HepG2 (cell line): ENCODE data around the gene KCNE2. TPM values are rescaled to one million over a fixed set of nuclear protein-coding genes. Genes with fewer than 3 reads are reported as not detected.

Experiments
- ATF7 ChIP-seq, 2 experiments: fragments of 450-650 bp in 1 of 2; sonication (generic) in 1 of 2; formaldehyde crosslinking in 1 of 2; IDR thresholded peaks; 2 replicates each; pipeline versions ENCODE4 v1.4.0 to v1.6.1; 2016 to 2020; ENCODE audit warnings: antibody characterized with exemption in 1 of 2, mild to moderate bottlenecking in 1 of 2, missing genetic modification reagents in 1 of 2
- BRD4 ChIP-seq: sonication (generic); formaldehyde crosslinking; IDR thresholded peaks from 2 replicates; pipeline ENCODE4 v1.4.0; 2020; ENCODE audit warnings: missing genetic modification reagents
- HES4 ChIP-seq: sonication (generic); formaldehyde crosslinking; IDR thresholded peaks from 2 replicates; pipeline ENCODE4 v1.9.0; 2021; ENCODE audit warnings: mild to moderate bottlenecking, missing genetic modification reagents, borderline replicate concordance
- IRX3 ChIP-seq: sonication (generic); formaldehyde crosslinking; IDR thresholded peaks from 2 replicates; pipeline ENCODE4 v1.8.1; 2023; ENCODE audit warnings: mild to moderate bottlenecking, low read depth, missing genetic modification reagents, borderline replicate concordance
- KLF16 ChIP-seq, 2 experiments: sonication (generic) in 1 of 2; formaldehyde crosslinking in 1 of 2; IDR thresholded peaks; 2 replicates each; pipeline versions ENCODE4 v1.6.1 to v1.8.0; 2016 to 2023; ENCODE audit warnings: missing genetic modification reagents in 2 of 2, missing compliant biosample characterization in 1 of 2
- PAF1 ChIP-seq: IDR thresholded peaks from 2 replicates; pipeline ENCODE4 v1.6.1; 2016; ENCODE audit warnings: missing genetic modification reagents, missing compliant biosample characterization
- SMC3 ChIP-seq: IDR thresholded peaks from 2 replicates; pipeline ENCODE4 v1.6.1; 2011; ENCODE audit warnings: low read length, improper control_type of control experiment
- ZBTB21 ChIP-seq: sonication (generic); formaldehyde crosslinking; IDR thresholded peaks from 2 replicates; pipeline ENCODE4 v1.4.0; 2020; ENCODE audit warnings: missing genetic modification reagents
- ZBTB7B ChIP-seq: sonication (generic); formaldehyde crosslinking; IDR thresholded peaks from 2 replicates; pipeline ENCODE4 v1.4.0; 2020; ENCODE audit warnings: missing genetic modification reagents
- ZNF264 ChIP-seq: sonication (generic); formaldehyde crosslinking; IDR thresholded peaks from 2 replicates; pipeline ENCODE4 v1.4.0; 2020; ENCODE audit warnings: missing genetic modification reagents
- ZNF780A ChIP-seq: sonication (generic); formaldehyde crosslinking; IDR thresholded peaks from 2 replicates; pipeline ENCODE4 v1.8.0; 2022; ENCODE audit warnings: mild to moderate bottlenecking, missing genetic modification reagents, moderate library complexity
- ZSCAN29 ChIP-seq: sonication (generic); formaldehyde crosslinking; conservative IDR thresholded peaks from 2 replicates; pipeline ENCODE4 v1.4.0; 2020; ENCODE audit warnings: mild to moderate bottlenecking, missing genetic modification reagents
- polyA plus RNA-seq, 8 experiments: library from polyadenylated mRNA; depleted of rRNA in 3 of 8; stranded (reverse) in 7 of 8; unstranded in 1 of 8; fragments of >200 nt; fragmentation: Illumina TruSeq in 4 of 8; extraction: Trizol in 4 of 8; gene quantifications; 2 replicates each; pipeline versions ENCODE4 v1.2.1 to v1.2.3, GENCODE V29; 2011 to 2016; ENCODE audit warnings: low read depth in 4 of 8, missing spikeins in 1 of 8, mixed read lengths in 1 of 8; ENCODE audit not compliant: insufficient read depth in 1 of 8
- total RNA-seq, 5 experiments: library from RNA; depleted of rRNA; stranded (reverse); fragments of >200 nt; fragmentation: Illumina TruSeq; extraction: Trizol; gene quantifications; 2 replicates each; pipeline ENCODE4 v1.2.3, GENCODE V29; 2016; ENCODE audit warnings: low read depth in 1 of 5
- TF ChIP-seq, protein P1 (sequence below): sonication (generic); formaldehyde crosslinking; IDR thresholded peaks from 2 replicates; pipeline ENCODE4 v1.5.0; 2020; ENCODE audit warnings: mild to moderate bottlenecking, missing genetic modification reagents
- TF ChIP-seq, protein P2 (sequence below): IDR thresholded peaks from 2 replicates; pipeline ENCODE4 v1.6.1; 2012; ENCODE audit warnings: low read length, improper control_type of control experiment
- TF ChIP-seq, protein P3 (sequence below): sonication (generic); formaldehyde crosslinking; IDR thresholded peaks from 2 replicates; pipeline ENCODE4 v1.8.1; 2023; ENCODE audit warnings: mild to moderate bottlenecking, missing genetic modification reagents, borderline replicate concordance
- TF ChIP-seq, protein P4 (sequence below): fragments of 450-650 bp; IDR thresholded peaks from 2 replicates; pipeline ENCODE4 v1.6.1; 2017; ENCODE audit warnings: mild to moderate bottlenecking
- TF ChIP-seq, protein P5 (sequence below): sonication (generic); formaldehyde crosslinking; IDR thresholded peaks from 2 replicates; pipeline ENCODE4 v1.4.0; 2020; ENCODE audit warnings: missing genetic modification reagents

KCNE2 gene
- total and polyA plus RNA-seq, 2 of the 13 experiments (the other 11 are each of a cell fraction or from before 2014, with no cell fraction given): not detected

DNA sequence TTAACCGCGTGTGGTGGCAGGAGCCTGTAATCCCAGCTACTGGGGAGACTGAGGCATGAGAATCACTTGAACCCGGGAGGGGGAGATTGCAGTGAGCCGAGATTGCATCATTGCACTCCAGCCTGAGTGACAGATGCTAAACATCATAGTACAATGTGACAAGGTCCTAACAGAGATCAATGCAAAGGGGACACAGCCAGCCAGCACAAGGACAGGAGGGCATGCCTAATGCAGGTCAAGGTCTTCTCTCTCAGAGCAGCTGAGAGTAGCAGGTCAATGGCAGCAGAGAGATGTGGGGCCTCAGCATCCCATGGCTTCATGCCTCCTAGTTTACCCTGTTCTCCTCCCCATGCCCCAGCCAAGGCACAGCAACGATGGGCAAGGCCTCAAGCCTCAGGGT is 8.5 kb downstream of the KCNE2 start (continued):
- TF ChIP-seq, protein P1, sequence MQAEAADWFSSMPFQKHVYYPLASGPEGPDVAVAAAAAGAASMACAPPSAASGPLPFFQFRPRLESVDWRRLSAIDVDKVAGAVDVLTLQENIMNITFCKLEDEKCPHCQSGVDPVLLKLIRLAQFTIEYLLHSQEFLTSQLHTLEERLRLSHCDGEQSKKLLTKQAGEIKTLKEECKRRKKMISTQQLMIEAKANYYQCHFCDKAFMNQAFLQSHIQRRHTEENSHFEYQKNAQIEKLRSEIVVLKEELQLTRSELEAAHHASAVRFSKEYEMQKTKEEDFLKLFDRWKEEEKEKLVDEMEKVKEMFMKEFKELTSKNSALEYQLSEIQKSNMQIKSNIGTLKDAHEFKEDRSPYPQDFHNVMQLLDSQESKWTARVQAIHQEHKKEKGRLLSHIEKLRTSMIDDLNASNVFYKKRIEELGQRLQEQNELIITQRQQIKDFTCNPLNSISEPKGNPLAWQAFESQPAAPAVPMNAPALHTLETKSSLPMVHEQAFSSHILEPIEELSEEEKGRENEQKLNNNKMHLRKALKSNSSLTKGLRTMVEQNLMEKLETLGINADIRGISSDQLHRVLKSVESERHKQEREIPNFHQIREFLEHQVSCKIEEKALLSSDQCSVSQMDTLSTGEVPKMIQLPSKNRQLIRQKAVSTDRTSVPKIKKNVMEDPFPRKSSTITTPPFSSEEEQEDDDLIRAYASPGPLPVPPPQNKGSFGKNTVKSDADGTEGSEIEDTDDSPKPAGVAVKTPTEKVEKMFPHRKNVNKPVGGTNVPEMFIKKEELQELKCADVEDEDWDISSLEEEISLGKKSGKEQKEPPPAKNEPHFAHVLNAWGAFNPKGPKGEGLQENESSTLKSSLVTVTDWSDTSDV (CRISPR knock-in tag): no peak
- TF ChIP-seq, protein P2, sequence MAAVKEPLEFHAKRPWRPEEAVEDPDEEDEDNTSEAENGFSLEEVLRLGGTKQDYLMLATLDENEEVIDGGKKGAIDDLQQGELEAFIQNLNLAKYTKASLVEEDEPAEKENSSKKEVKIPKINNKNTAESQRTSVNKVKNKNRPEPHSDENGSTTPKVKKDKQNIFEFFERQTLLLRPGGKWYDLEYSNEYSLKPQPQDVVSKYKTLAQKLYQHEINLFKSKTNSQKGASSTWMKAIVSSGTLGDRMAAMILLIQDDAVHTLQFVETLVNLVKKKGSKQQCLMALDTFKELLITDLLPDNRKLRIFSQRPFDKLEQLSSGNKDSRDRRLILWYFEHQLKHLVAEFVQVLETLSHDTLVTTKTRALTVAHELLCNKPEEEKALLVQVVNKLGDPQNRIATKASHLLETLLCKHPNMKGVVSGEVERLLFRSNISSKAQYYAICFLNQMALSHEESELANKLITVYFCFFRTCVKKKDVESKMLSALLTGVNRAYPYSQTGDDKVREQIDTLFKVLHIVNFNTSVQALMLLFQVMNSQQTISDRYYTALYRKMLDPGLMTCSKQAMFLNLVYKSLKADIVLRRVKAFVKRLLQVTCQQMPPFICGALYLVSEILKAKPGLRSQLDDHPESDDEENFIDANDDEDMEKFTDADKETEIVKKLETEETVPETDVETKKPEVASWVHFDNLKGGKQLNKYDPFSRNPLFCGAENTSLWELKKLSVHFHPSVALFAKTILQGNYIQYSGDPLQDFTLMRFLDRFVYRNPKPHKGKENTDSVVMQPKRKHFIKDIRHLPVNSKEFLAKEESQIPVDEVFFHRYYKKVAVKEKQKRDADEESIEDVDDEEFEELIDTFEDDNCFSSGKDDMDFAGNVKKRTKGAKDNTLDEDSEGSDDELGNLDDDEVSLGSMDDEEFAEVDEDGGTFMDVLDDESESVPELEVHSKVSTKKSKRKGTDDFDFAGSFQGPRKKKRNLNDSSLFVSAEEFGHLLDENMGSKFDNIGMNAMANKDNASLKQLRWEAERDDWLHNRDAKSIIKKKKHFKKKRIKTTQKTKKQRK: no peak
- no peak for TF ChIP-seq PAF1 (CRISPR knock-in tag)
- peak; percentile 82 for TF ChIP-seq ATF7 (IDR thresholded peaks at IDR 0.05)
- peak; percentile 85; the same call in 1 of the 2 replicates for TF ChIP-seq ATF7 (CRISPR knock-in tag; IDR thresholded peaks at IDR 0.05)
- no peak for TF ChIP-seq HES4 (CRISPR knock-in tag)
- 0 out of 2 replicates have a peak, but pooled peaks have one; percentile 26 for TF ChIP-seq ZBTB21
- no peak for TF ChIP-seq IRX3 (CRISPR knock-in tag)
- TF ChIP-seq ZSCAN29 (CRISPR knock-in tag): no peak
- TF ChIP-seq ZBTB7B (CRISPR knock-in tag): 0 out of 2 replicates have a peak, but pooled peaks have one; percentile 62
- TF ChIP-seq KLF16 (CRISPR knock-in tag; IDR thresholded peaks at IDR 0.05): peak in 1 of 2 experiments; percentile 68; a peak in 1 of 4 replicates
- no peak for TF ChIP-seq BRD4 (CRISPR knock-in tag)
- TF ChIP-seq, protein P3, sequence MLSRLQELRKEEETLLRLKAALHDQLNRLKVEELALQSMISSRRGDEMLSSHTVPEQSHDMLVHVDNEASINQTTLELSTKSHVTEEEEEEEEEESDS: no peak
- TF ChIP-seq, protein P4, sequence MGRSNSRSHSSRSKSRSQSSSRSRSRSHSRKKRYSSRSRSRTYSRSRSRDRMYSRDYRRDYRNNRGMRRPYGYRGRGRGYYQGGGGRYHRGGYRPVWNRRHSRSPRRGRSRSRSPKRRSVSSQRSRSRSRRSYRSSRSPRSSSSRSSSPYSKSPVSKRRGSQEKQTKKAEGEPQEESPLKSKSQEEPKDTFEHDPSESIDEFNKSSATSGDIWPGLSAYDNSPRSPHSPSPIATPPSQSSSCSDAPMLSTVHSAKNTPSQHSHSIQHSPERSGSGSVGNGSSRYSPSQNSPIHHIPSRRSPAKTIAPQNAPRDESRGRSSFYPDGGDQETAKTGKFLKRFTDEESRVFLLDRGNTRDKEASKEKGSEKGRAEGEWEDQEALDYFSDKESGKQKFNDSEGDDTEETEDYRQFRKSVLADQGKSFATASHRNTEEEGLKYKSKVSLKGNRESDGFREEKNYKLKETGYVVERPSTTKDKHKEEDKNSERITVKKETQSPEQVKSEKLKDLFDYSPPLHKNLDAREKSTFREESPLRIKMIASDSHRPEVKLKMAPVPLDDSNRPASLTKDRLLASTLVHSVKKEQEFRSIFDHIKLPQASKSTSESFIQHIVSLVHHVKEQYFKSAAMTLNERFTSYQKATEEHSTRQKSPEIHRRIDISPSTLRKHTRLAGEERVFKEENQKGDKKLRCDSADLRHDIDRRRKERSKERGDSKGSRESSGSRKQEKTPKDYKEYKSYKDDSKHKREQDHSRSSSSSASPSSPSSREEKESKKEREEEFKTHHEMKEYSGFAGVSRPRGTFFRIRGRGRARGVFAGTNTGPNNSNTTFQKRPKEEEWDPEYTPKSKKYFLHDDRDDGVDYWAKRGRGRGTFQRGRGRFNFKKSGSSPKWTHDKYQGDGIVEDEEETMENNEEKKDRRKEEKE: no peak
- TF ChIP-seq ZNF264 (CRISPR knock-in tag): no peak
- 0 out of 2 replicates have a peak, but pooled peaks have one; percentile 3 for TF ChIP-seq SMC3
- TF ChIP-seq, protein P5, sequence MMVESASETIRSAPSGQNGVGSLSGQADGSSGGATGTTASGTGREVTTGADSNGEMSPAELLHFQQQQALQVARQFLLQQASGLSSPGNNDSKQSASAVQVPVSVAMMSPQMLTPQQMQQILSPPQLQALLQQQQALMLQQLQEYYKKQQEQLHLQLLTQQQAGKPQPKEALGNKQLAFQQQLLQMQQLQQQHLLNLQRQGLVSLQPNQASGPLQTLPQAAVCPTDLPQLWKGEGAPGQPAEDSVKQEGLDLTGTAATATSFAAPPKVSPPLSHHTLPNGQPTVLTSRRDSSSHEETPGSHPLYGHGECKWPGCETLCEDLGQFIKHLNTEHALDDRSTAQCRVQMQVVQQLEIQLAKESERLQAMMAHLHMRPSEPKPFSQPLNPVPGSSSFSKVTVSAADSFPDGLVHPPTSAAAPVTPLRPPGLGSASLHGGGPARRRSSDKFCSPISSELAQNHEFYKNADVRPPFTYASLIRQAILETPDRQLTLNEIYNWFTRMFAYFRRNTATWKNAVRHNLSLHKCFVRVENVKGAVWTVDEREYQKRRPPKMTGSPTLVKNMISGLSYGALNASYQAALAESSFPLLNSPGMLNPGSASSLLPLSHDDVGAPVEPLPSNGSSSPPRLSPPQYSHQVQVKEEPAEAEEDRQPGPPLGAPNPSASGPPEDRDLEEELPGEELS (CRISPR knock-in tag): peak; percentile 63
- no peak for TF ChIP-seq ZNF780A (CRISPR knock-in tag)
